Prostate gland (tissue), 2 donors: ENCODE results near the gene FRMD6.

Source experiments
- POLR2A ChIP-seq: fragments of 450-650 bp; IDR thresholded peaks from one replicate; pipeline ENCODE4 v1.6.1; 2016; ENCODE audit warnings: antibody characterized with exemption, mild to moderate bottlenecking
- TF ChIP-seq, protein P1 (sequence below), 4 experiments: fragments of 200-600 bp in 2 of 4; fragments of 450-650 bp in 2 of 4; sonication (generic) in 2 of 4; IDR thresholded peaks; 1 replicate in 3 of 4; 2 replicates in 1 of 4; pipeline ENCODE4 v1.5.1; 2016 to 2019; ENCODE audit warnings: antibody characterized with exemption in 4 of 4, mild to moderate bottlenecking in 2 of 4, moderate library complexity in 2 of 4

DNA sequence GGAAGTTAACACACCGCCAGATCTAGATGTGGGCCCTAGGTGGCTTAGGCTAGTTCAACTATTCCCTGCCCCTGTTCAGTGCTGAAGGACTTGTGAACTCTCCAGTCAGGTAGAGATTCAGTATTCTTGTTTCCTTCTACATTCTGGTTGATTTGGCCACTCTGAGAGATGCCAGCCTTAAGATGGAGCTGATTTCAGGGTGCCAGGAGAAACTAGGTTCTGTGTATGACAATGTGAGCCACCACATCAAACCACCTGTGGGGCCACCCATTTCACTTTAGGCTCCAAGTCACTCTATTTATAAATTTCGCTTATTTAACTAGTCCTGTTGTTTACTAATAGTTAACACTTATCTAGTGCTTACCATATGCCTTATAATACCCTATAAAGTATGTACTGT is 26.0 kb downstream of the FRMD6 start:
- TF ChIP-seq, protein P1, sequence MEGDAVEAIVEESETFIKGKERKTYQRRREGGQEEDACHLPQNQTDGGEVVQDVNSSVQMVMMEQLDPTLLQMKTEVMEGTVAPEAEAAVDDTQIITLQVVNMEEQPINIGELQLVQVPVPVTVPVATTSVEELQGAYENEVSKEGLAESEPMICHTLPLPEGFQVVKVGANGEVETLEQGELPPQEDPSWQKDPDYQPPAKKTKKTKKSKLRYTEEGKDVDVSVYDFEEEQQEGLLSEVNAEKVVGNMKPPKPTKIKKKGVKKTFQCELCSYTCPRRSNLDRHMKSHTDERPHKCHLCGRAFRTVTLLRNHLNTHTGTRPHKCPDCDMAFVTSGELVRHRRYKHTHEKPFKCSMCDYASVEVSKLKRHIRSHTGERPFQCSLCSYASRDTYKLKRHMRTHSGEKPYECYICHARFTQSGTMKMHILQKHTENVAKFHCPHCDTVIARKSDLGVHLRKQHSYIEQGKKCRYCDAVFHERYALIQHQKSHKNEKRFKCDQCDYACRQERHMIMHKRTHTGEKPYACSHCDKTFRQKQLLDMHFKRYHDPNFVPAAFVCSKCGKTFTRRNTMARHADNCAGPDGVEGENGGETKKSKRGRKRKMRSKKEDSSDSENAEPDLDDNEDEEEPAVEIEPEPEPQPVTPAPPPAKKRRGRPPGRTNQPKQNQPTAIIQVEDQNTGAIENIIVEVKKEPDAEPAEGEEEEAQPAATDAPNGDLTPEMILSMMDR (IDR thresholded peaks at IDR 0.05): no peak
- no peak for TF ChIP-seq POLR2A
